ENCODE data around the gene IGFBP4.

DNA sequence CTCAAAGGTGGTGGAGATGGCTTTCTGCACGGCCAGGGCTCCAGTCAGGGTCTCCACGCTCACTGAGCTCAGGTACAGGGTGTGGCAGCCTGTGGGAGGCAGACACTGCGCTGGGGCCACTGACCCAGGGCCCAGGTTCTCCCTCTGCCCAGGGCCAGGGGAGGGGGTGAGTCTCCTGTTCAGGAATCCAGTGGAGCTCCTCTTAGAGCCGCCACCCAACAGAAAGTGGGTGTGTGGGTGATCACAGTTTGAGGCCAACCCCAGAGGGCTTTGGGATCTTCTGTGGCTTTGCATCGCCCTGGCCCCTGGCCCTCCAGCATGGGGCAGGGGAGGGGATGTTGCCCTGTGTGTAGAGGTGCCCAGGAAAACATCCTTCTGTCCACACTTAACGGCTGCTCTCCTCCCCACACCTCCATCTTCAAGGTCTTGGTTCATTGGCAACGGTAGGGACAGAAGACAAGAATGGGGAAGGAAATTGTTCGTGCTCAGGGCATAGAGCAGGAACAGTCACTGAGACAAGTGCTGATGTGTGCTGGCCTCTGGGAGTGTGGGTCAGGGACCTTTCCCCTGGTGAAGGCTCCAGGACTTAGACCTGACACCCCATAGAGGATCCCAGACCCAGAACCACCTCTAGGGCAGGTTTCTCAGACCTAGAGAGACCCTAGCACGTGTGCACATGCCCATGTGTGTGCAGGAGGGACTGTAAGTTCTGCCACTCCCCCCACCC, 36.7 kb downstream of the IGFBP4 start:
- TF ChIP-seq CTCF (IDR thresholded peaks at IDR 0.05) = no peak
- TF ChIP-seq POLR2AphosphoS5 (IDR thresholded peaks at IDR 0.05) = no peak
- no peak for TF ChIP-seq POLR2A (IDR thresholded peaks at IDR 0.05)
- no peak for TF ChIP-seq EP300 (IDR thresholded peaks at IDR 0.05; ENCODE audit: low read depth)
